ENCODE measurements around the gene CTSC.
A peak's percentile ranks its signal among the peaks of the same experiment; 100 is the strongest.

The CTSC gene

GRCh38 chr11:88315015-88315414 is 22.5 kb downstream of the CTSC start:
- no peak for DNase-seq

- DNase-seq: no peak
These were observed 24.1 kb downstream of the CTSC start for GRCh38 chr11:88313441-88313840.

DNA sequence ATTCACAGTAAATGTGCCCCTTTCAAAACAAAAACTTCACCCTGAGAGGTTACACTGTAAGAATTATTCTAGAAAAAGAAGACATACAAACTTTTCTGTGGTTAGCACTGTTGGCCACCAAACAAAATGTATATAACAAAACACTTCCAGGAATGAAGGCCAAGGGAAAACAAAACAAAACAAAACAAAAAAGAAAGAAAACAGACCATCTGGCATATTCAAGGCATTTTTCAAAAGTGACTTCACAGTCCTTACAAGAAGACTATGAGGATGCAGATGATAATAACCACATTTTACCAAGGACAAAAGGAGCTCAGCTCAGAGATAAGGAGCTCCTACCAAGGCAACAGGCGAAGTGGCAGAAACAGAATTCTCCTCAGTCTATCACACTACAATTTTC is 24.9 kb downstream of the CTSC start:
- no peak for DNase-seq

- DNase-seq: no peak
These were observed 27.3 kb downstream of the CTSC start for GRCh38 chr11:88310246-88310645.

DNA sequence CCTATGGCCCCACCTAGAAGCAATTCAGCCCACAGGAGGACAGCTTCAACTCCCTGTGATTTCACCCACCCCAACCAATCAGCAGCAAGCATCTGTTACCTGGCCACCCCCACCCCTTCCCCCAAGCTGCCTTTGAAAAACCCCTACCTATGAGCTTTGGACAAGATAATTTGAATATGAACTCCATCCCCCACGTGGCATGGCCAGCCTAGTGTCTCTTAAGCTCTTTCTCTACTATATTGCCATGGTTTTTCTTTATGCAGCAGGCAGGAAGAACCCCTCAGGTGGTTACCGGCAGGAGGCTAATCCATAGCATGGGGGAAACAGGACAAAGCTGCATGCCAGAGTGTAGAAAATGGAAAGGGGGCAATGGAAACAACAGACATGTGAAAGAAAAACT is 29.0 kb downstream of the CTSC start:
- no peak for DNase-seq

- DNase-seq: no peak
These were observed 29.6 kb downstream of the CTSC start for GRCh38 chr11:88307749-88308425.

GRCh38 chr11:88306785-88307184 is 30.8 kb downstream of the CTSC start:
- DNase-seq: no peak

DNA sequence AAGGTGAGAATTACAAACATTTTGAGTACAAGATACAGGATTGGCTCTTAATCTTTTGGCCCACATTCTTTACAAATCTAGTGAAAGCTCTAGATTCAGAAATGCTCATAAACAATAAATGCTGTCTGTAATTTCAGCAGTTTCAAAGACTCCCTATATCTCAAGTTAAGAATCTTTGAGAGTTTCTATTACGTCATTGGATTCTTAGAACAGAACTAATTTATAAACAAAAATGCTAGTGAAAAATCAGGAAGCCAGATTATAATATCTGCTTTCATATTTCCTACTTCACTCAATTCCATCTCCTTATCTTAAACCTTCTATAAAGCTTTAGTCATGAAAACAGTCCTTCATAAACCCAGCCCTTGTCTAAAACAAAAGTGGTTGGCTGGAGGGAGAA is 32.1 kb downstream of the CTSC start:
- no peak for DNase-seq

- DNase-seq: no peak
These were observed 33.2 kb downstream of the CTSC start for GRCh38 chr11:88304352-88304751.

DNA sequence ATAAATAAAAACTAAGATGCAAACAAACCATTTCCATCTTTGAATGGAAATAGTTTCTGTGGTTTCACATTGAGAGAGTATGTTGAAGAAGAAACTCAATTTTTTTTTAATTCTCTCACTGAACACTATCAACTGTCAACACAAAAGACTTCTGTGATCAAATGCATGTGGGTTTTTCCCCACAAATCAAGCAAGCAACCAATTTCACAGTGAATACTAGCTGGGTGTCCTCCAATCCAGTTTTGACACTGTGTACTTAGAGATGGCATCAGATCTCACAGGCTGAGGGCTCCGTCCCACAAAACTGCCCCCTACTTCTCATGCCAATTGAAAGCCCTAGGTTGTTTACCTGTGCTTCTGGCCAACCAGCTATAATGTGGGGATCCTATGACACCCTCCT is 34.5 kb downstream of the CTSC start:
- DNase-seq: no peak

- no peak for DNase-seq
These were observed 35.9 kb downstream of the CTSC start for GRCh38 chr11:88301488-88302140.

GRCh38 chr11:88300888-88301487 is 36.5 kb downstream of the CTSC start:
- DNase-seq: no peak

DNA sequence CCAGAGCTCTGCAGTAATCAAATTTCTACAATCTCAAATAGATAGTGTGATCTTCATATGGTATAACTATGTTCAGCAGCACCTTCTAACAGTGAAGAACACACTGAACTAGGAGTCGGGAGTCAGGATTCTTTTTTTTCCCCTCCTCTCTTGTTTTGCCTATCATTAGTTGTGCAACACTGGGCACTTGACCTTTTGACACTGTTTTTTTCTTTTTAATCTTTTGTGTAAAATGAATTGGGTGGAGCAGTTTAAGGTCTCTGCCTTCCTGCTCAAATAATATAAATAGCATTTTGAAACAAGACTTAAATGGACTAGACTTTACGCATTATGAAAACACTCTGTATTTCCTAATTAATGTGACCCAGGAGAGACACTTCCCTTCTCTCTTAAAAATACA is 39.7 kb downstream of the CTSC start:
- no peak for DNase-seq

GRCh38 chr11:88297421-88297820 is 40.1 kb downstream of the CTSC start:
- no peak for DNase-seq

DNA sequence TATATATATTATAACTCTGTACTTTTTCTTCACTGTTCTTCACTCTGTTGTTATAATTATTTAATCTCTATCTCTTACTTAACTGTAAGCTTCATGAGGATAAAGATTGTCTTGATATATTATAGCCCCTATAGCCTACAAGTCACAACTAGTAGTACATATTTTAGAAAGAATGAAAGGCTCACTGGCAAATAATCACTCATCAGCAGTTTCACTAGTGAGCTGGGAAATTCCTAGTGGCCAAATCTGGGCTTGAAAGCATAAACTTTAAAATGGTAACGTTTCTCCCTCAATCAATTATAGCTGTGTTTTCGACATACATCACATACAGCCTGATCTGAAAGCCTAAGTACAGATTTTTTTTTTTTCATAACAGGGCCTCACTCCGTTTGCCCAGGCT is 42.5 kb downstream of the CTSC start:
- DNase-seq: no peak

DNA sequence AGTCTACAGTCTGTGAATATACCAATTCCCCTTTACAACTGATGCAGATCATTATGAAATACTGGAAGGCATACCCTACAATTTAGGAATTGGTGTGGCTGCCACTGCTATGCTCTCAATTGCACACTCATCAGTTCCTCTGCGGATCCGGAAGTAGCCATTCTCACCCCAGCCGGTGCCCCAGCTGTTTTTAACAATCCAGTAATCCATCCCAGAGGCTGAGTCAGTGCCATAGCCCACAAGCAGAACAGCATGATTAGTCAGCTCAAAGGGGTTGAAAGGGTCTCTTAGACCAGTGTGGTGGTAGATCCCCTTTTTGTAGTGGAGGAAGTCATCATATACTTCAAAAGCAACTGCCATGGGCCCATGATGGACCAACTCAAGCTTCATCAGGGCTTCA is 43.6 kb downstream of the CTSC start:
- DNase-seq: no peak

GRCh38 chr11:88292171-88292843 is 45.2 kb downstream of the CTSC start:
- DNase-seq: peak; percentile 1

- DNase-seq: peak; percentile 20
These were observed 49.0 kb downstream of the CTSC start for GRCh38 chr11:88288560-88288959.

DNA sequence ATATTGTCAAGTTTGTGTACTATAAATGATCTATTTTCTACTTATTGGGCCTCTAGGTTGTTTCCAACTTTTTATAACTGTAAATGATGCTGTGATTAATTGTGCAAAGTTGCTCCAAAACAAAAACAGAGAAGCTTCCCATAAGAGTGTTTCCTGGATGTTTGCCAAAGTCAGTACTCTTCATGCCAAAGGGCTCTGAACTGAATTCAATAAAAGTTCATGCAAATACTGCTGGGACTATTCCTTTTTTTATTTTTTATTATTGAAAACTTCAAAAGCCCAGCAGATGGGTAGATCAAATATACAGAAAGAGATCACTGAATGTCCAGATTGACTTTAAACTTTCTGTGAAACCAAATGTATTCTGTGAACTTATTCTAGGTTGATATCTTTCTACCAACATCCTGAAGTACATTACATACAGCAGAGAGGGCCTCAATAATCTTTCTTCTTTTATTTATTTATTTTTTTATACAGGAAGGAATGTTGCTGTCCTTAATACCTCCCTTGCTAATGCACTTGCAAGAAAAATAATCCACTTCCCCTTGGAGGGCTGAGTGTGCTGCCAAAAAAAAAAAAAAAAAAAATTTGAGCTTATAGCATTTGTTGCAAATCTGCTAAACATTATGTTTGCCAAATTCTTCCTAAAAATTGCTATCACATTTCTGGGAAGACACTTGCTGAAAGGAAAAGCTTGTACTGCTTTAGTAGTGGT is 53.0 kb downstream of the CTSC start:
- peak; percentile 4 for DNase-seq

GRCh38 chr11:88282747-88283515 is 54.6 kb downstream of the CTSC start:
- DNase-seq: no peak

- DNase-seq: no peak
These were observed 56.2 kb downstream of the CTSC start for GRCh38 chr11:88281317-88281712.

GRCh38 chr11:88280673-88281316 is 56.7 kb downstream of the CTSC start:
- no peak for DNase-seq
